Heart left ventricle (tissue), 13 donors: ENCODE measurements around the gene VWA1.

ENCODE experiments used
- POLR2A ChIP-seq, 2 donors: fragments of 450-650 bp; IDR thresholded peaks; one replicate each; pipeline ENCODE4 v1.6.1; 2017; ENCODE audit warnings: antibody characterized with exemption in 2 of 2, mild to moderate bottlenecking in 2 of 2, moderate library complexity in 2 of 2
- TF ChIP-seq, protein P1 (sequence below), 12 donors: fragments of 200-600 bp; sonication (generic) in 4 of 12; IDR thresholded peaks; one replicate each; pipeline versions ENCODE4 v1.5.0 to v1.8.0; 2018 to 2022; ENCODE audit warnings: antibody characterized with exemption in 12 of 12, mild to moderate bottlenecking in 5 of 12
- donor health status: ischemic (EF 13 %, LVEDD 7.1; RV severe dilation, severe dysfunction).
- donor health status: DM: no; HTN: yes; CAD: no.
- donor health status: DM: no; HTN: no; CAD: no.
- donor health status: ischemic (EF 25% LVEDD 6.9; RV normal size, moderate dysfunction).
- donor health status: ischemic (EF 25% LVEDD 5.7; RV mildly dilated, moderate dysfunction).
- donor health status: ischemic (EF 35%, LVEDD 5.7; RV mildly dilated, moderate dysfunction).
- donor health status: nonischemic (EF 11% LVEDD 7.7; RV severe dilation, severe dysfunction).
- donor health status: DM: yes; HTN: yes; CAD: no.
- donor health status: PGD.
- donor health status: ischemic (EF 29% LVEDD 5.4; RV normal size, mild dysfunction).
- donor health status: nonischemic (EF 23%, LVEDD 6.1; RV moderate dilation, normal function).

DNA sequence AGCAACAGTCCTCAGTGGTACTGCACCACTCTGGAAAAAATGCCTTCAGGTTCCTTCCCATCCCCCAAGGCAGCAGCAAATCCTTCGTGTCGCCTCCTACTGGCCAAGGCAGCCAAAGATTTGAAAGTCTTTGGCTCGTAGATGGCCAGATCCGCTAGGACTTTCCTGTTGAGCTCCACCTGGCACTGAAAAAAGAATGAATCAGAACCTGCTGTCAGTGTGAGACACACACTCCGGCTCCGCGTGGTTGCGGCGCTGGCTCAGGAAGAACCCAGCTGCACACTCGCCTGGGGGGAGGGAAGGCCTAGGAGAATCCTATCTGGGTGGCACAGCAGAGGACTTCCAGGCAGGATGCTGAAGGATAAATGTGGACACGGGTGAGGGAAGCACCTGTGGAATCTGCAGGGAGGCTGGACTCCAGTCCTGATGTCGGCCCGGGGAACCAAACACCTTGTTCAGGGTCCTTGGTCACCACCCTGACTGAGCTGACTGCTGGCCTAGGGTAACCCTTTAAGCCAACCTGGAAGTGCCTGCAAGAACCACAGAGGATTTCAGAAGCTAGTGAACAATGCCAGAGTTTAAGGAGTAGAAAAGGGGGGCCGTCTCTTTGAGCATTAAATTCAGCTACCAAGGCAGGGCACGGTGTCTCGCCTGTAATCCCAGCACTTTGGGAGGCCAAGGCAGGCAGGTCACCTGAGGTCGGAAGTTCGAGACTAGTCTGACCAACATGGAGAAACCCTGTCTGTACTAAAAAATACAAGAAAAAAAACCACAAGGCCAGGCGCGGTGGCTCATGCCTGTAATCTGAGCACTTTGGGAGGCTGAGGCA is 33.2 kb upstream of the VWA1 start:
- TF ChIP-seq, protein P1, sequence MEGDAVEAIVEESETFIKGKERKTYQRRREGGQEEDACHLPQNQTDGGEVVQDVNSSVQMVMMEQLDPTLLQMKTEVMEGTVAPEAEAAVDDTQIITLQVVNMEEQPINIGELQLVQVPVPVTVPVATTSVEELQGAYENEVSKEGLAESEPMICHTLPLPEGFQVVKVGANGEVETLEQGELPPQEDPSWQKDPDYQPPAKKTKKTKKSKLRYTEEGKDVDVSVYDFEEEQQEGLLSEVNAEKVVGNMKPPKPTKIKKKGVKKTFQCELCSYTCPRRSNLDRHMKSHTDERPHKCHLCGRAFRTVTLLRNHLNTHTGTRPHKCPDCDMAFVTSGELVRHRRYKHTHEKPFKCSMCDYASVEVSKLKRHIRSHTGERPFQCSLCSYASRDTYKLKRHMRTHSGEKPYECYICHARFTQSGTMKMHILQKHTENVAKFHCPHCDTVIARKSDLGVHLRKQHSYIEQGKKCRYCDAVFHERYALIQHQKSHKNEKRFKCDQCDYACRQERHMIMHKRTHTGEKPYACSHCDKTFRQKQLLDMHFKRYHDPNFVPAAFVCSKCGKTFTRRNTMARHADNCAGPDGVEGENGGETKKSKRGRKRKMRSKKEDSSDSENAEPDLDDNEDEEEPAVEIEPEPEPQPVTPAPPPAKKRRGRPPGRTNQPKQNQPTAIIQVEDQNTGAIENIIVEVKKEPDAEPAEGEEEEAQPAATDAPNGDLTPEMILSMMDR (IDR thresholded peaks at IDR 0.05), result peak in 8 of 12 donors; percentile 13 to 54 (median 38)
- TF ChIP-seq POLR2A (IDR thresholded peaks at IDR 0.05), result no peak
